ENCODE data around the gene TSHZ3. TPM values are rescaled to one million over a fixed set of nuclear protein-coding genes. Genes with fewer than 3 reads are reported as not detected.

TSHZ3 gene
- total RNA-seq, 1 donor from 2014 or later = 17.0 TPM

- H3K4me1 Mint-ChIP-seq (ENCODE audit: low read depth) = peaks cover 5% of the 10 kb centered on the region
- H3K36me3 Mint-ChIP-seq (ENCODE audit: low read depth) = peaks cover 5% of the 10 kb centered on the region
- DNase-seq (ENCODE audit: low spot score) = peak; percentile 65
- no peak overlapping the region for H3K4me3 Mint-ChIP-seq (ENCODE audit: unreplicated experiment)
- no peak for TF ChIP-seq CTCF (IDR thresholded peaks at IDR 0.05)
- H3K27ac Mint-ChIP-seq (ENCODE audit: unreplicated experiment) = no peak overlapping the region
- H3K9me3 Mint-ChIP-seq (ENCODE audit: low read depth) = no peaks in the 10 kb centered on the region
- no peaks in the 10 kb centered on the region for H3K27me3 Mint-ChIP-seq (ENCODE audit: low read depth)
Measured at GRCh38 chr19:31268751-31269383, 80.4 kb downstream of the TSHZ3 start.

GRCh38 chr19:31266731-31267130 is 82.5 kb downstream of the TSHZ3 start:
- H3K27me3 Mint-ChIP-seq (ENCODE audit: low read depth) = no peaks in the 10 kb centered on the region
- peaks cover 19% of the 10 kb centered on the region for H3K4me1 Mint-ChIP-seq (ENCODE audit: low read depth)
- no peak overlapping the region for H3K4me3 Mint-ChIP-seq (ENCODE audit: unreplicated experiment)
- no peak for DNase-seq (ENCODE audit: low spot score)
- no peak overlapping the region for H3K27ac Mint-ChIP-seq (ENCODE audit: unreplicated experiment)
- H3K36me3 Mint-ChIP-seq (ENCODE audit: low read depth) = no peaks in the 10 kb centered on the region
- H3K9me3 Mint-ChIP-seq (ENCODE audit: low read depth) = no peaks in the 10 kb centered on the region
- no peak for TF ChIP-seq CTCF (IDR thresholded peaks at IDR 0.05)

GRCh38 chr19:31266196-31266595 is 83.0 kb downstream of the TSHZ3 start:
- H3K36me3 Mint-ChIP-seq (ENCODE audit: low read depth) = no peaks in the 10 kb centered on the region
- no peaks in the 10 kb centered on the region for H3K27me3 Mint-ChIP-seq (ENCODE audit: low read depth)
- H3K4me3 Mint-ChIP-seq (ENCODE audit: unreplicated experiment) = no peak overlapping the region
- no peak for DNase-seq (ENCODE audit: low spot score)
- H3K27ac Mint-ChIP-seq (ENCODE audit: unreplicated experiment) = no peak overlapping the region
- peaks cover 20% of the 10 kb centered on the region for H3K4me1 Mint-ChIP-seq (ENCODE audit: low read depth)
- TF ChIP-seq CTCF (IDR thresholded peaks at IDR 0.05) = no peak
- H3K9me3 Mint-ChIP-seq (ENCODE audit: low read depth) = no peaks in the 10 kb centered on the region

- no peak for TF ChIP-seq CTCF (IDR thresholded peaks at IDR 0.05)
- DNase-seq (ENCODE audit: low spot score) = no peak
- Mint-ChIP-seq H3K27me3 (ENCODE audit: low read depth) (no peaks in the 10 kb centered on the region), H3K9me3 (ENCODE audit: low read depth) (no peaks in the 10 kb centered on the region), H3K36me3 (ENCODE audit: low read depth) (no peaks in the 10 kb centered on the region), H3K4me3 (ENCODE audit: unreplicated experiment) (no peak overlapping the region), H3K4me1 (ENCODE audit: low read depth) (peaks cover 23% of the 10 kb centered on the region), H3K27ac (ENCODE audit: unreplicated experiment) (no peak overlapping the region)
Measured at GRCh38 chr19:31264041-31264778, 85.0 kb downstream of the TSHZ3 start.

DNA sequence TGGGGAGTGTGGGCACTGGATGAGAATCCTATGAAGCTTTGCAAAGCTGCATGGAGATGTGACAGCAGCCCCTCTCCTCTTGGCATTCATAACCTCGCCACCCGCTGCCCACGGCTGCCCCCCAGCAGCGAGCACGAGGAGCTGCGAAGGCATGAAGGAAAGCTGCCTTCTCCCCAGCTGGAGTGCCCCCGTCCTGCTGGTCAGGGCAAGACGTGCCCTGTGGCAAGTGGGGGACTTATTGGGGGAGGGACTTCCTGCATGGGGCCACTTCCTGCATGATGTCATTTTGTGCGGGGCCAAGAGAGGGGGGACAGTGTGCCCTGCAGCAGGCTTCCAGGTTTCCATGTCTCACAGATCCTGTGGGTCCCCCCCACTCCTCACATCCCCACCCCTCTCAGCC is 85.9 kb downstream of the TSHZ3 start:
- Mint-ChIP-seq H3K27me3 (ENCODE audit: low read depth) (no peaks in the 10 kb centered on the region), H3K27ac (ENCODE audit: unreplicated experiment) (no peak overlapping the region), H3K36me3 (ENCODE audit: low read depth) (no peaks in the 10 kb centered on the region), H3K4me3 (ENCODE audit: unreplicated experiment) (no peak overlapping the region), H3K4me1 (ENCODE audit: low read depth) (peaks cover 23% of the 10 kb centered on the region), H3K9me3 (ENCODE audit: low read depth) (no peaks in the 10 kb centered on the region)
- no peak for DNase-seq (ENCODE audit: low spot score)
- TF ChIP-seq CTCF (IDR thresholded peaks at IDR 0.05) = peak; percentile 22

Measured in chondrocyte (in vitro differentiated cells).